HEK293 (cell line): ENCODE results near the gene CACNG3.

ENCODE experiments used
- CTCF ChIA-PET: fragments of 350-600 bp; formaldehyde crosslinking; extraction: SDS; loops from one replicate; lab custom pipeline; 2021; ENCODE audit warnings: antibody characterized with exemption; lab: Yijun Ruan, JAX
- POLR2A ChIA-PET: fragments of 300-600 bp; formaldehyde crosslinking; extraction: SDS; loops from one replicate; lab custom pipeline; 2020; ENCODE audit warnings: antibody characterized with exemption, inconsistent platforms; lab: Yijun Ruan, JAX
- H3K27ac ChIP-seq: fragments of 200-500 bp; sonication (Bioruptor generic); 2 replicates; pipeline ENCODE4 v1.5.1; 2014; ENCODE audit warnings: low read depth, low read length, control low read depth, inconsistent platforms; ENCODE audit errors: extremely low read depth
- H3K36me3 ChIP-seq, 2 experiments: fragments of 200-500 bp in 1 of 2; sonication (Bioruptor generic) in 1 of 2; 1 replicate in 1 of 2; 2 replicates in 1 of 2; pipeline ENCODE4 v1.5.1; 2014 to 2017; ENCODE audit warnings: inconsistent platforms in 2 of 2, low read length in 2 of 2; ENCODE audit not compliant: control insufficient read depth in 2 of 2, insufficient read depth in 1 of 2
- H3K4me1 ChIP-seq: fragments of 200-500 bp; sonication (Bioruptor generic); 2 replicates; pipeline ENCODE4 v1.5.1; 2014; ENCODE audit warnings: mild to moderate bottlenecking, low read length, inconsistent platforms; ENCODE audit not compliant: control insufficient read depth, insufficient read depth
- H3K4me3 ChIP-seq: 2 replicates; pipeline ENCODE4 v1.5.1; 2011; ENCODE audit warnings: low read depth, mild to moderate bottlenecking, control low read depth, low read length, moderate library complexity
- H3K9me3 ChIP-seq: fragments of 200-500 bp; sonication (Bioruptor generic); 2 replicates; pipeline ENCODE4 v1.5.1; 2014; ENCODE audit warnings: low read depth, low read length, inconsistent platforms; ENCODE audit not compliant: control insufficient read depth, insufficient read depth
- EGR2 ChIP-seq: fragments of 450-650 bp; formaldehyde crosslinking; IDR thresholded peaks from 2 replicates; pipeline ENCODE4 v1.5.1; 2016; ENCODE audit warnings: low read depth, missing biosample characterization, missing genetic modification characterization
- PRDM4 ChIP-seq: fragments of 450-650 bp; formaldehyde crosslinking; IDR thresholded peaks from 2 replicates; pipeline ENCODE4 v1.5.1; 2017; ENCODE audit warnings: missing biosample characterization, missing genetic modification characterization
- TSHZ1 ChIP-seq: fragments of 450-650 bp; formaldehyde crosslinking; IDR thresholded peaks from 2 replicates; pipeline ENCODE4 v1.5.1; 2016; ENCODE audit warnings: missing biosample characterization, missing genetic modification characterization, borderline replicate concordance
- ZBTB11 ChIP-seq: fragments of 450-650 bp; formaldehyde crosslinking; conservative IDR thresholded peaks from 2 replicates; pipeline ENCODE4 v1.5.1; 2016; ENCODE audit warnings: low read depth, missing biosample characterization, missing genetic modification characterization
- ZBTB26 ChIP-seq: fragments of 450-650 bp; formaldehyde crosslinking; optimal IDR thresholded peaks from 2 replicates; pipeline ENCODE3; 2016; ENCODE audit warnings: missing biosample characterization, mild to moderate bottlenecking, missing genetic modification characterization
- ZFHX2 ChIP-seq: fragments of 450-650 bp; formaldehyde crosslinking; conservative IDR thresholded peaks from 2 replicates; pipeline ENCODE4 v1.5.1; 2016; ENCODE audit warnings: missing biosample characterization, missing genetic modification characterization
- ZNF311 ChIP-seq: fragments of 450-650 bp; formaldehyde crosslinking; IDR thresholded peaks from 2 replicates; pipeline ENCODE4 v1.5.1; 2017; ENCODE audit warnings: missing biosample characterization, missing genetic modification characterization, borderline replicate concordance
- ZNF596 ChIP-seq: fragments of 450-650 bp; IDR thresholded peaks from 2 replicates; pipeline ENCODE4 v1.5.0; 2018; ENCODE audit warnings: missing biosample characterization, mild to moderate bottlenecking, missing genetic modification characterization, moderate library complexity
- ZNF626 ChIP-seq: fragments of 450-650 bp; sonication (Bioruptor Pico); formaldehyde crosslinking; IDR thresholded peaks from 2 replicates; pipeline ENCODE4 v1.5.1; 2018; ENCODE audit warnings: missing biosample characterization, missing genetic modification characterization, inconsistent platforms
- ZNF677 ChIP-seq: fragments of 450-650 bp; IDR thresholded peaks from 2 replicates; pipeline ENCODE4 v1.5.0; 2018; ENCODE audit warnings: missing biosample characterization, mild to moderate bottlenecking, missing genetic modification characterization, moderate library complexity
- ZNF692 ChIP-seq: fragments of 450-650 bp; formaldehyde crosslinking; IDR thresholded peaks from 2 replicates; pipeline ENCODE4 v1.5.1; 2016; ENCODE audit warnings: missing biosample characterization, missing genetic modification characterization
- ZSCAN23 ChIP-seq: fragments of 450-650 bp; formaldehyde crosslinking; IDR thresholded peaks from 2 replicates; pipeline ENCODE4 v1.5.1; 2016; ENCODE audit warnings: missing biosample characterization, missing genetic modification characterization
- ZSCAN4 ChIP-seq: fragments of 450-650 bp; formaldehyde crosslinking; IDR thresholded peaks from 2 replicates; pipeline ENCODE4 v1.5.1; 2017; ENCODE audit warnings: missing biosample characterization, missing genetic modification characterization

The CACNG3 gene

GRCh38 chr16:24328835-24329452, 72.8 kb downstream of the CACNG3 start:
- CTCF ChIA-PET = no interaction called here

GRCh38 chr16:24332178-24332577, 76.0 kb downstream of the CACNG3 start:
- ChIA-PET CTCF (no interaction called here), POLR2A (no interaction called here)
- TF ChIP-seq ZNF677 (tag by site-specific recombination) (no peak), ZSCAN23 (tag by site-specific recombination) (no peak), ZBTB11 (tag by site-specific recombination) (no peak), ZBTB26 (no peak), ZNF626 (tag by site-specific recombination) (no peak), ZSCAN4 (tag by site-specific recombination) (no peak), ZNF311 (tag by site-specific recombination) (no peak), ZNF596 (tag by site-specific recombination) (no peak), ZNF692 (tag by site-specific recombination) (no peak)

More at GRCh38 chr16:24328835-24329452, 72.8 kb downstream of the CACNG3 start:
- H3K4me1 ChIP-seq = no peaks in the 10 kb centered on the region
- POLR2A ChIA-PET = no interaction called here
- H3K36me3 ChIP-seq = no peaks in the 10 kb centered on the region
- no peak overlapping the region for H3K4me3 ChIP-seq
- no peak overlapping the region for H3K27ac ChIP-seq
- TF ChIP-seq PRDM4 (tag by site-specific recombination) (no peak), ZFHX2 (tag by site-specific recombination) (peak; percentile 45; the same call in 1 of the 2 replicates), TSHZ1 (tag by site-specific recombination) (no peak), EGR2 (tag by site-specific recombination) (peak; percentile 82)
- H3K9me3 ChIP-seq = no peaks in the 10 kb centered on the region

More at GRCh38 chr16:24332178-24332577, 76.0 kb downstream of the CACNG3 start:
- Histone ChIP-seq H3K27ac (no peak overlapping the region), H3K4me3 (no peak overlapping the region), H3K4me1 (no peaks in the 10 kb centered on the region), H3K9me3 (no peaks in the 10 kb centered on the region), H3K36me3 (no peaks in the 10 kb centered on the region)
